Right atrium auricular region (tissue), 2 donors: ENCODE results near the gene VAV1. TPM values are rescaled to one million over a fixed set of nuclear protein-coding genes. Genes with fewer than 3 reads are reported as not detected.

Experiments
- DNase-seq: peaks from one replicate; pipeline ENCODE4 v3.0.0-alpha.2; 2019; ENCODE audit warnings: low spot score
- H3K27ac ChIP-seq, 2 donors: fragments of 200-600 bp; sonication (generic); 1 replicate in 1 of 2; 2 replicates in 1 of 2; pipeline ENCODE4 v1.5.1; 2016 to 2019
- H3K27me3 ChIP-seq, 2 donors: fragments of 200-600 bp; sonication (generic); one replicate each; pipeline versions ENCODE4 v1.5.1 to v1.6.0; 2017 to 2019
- H3K36me3 ChIP-seq: fragments of 200-600 bp; sonication (generic); one replicate; pipeline ENCODE4 v1.5.1; 2016
- H3K4me1 ChIP-seq, 2 donors: fragments of 200-600 bp; sonication (generic); one replicate each; pipeline versions ENCODE4 v1.5.1 to v1.6.0; 2017 to 2019
- H3K4me3 ChIP-seq, 2 donors: fragments of 200-600 bp; sonication (generic); 1 replicate in 1 of 2; 2 replicates in 1 of 2; pipeline ENCODE4 v1.5.1; 2017 to 2019; ENCODE audit warnings: mild to moderate bottlenecking in 1 of 2, moderate library complexity in 1 of 2
- H3K9me3 ChIP-seq, 2 donors: fragments of 200-600 bp; sonication (generic); one replicate each; pipeline ENCODE4 v1.5.1; 2019
- total RNA-seq, 2 donors: library from RNA; depleted of rRNA; stranded (reverse); fragments of >200 nt; gene quantifications; one replicate each; pipeline ENCODE4 v1.1.0, GENCODE V29; 2016
- TF ChIP-seq, protein P1 (sequence below), 2 donors: fragments of 200-600 bp; sonication (generic); IDR thresholded peaks; one replicate each; pipeline ENCODE4 v1.5.1; 2019; ENCODE audit warnings: antibody characterized with exemption in 2 of 2

The VAV1 gene
- total RNA-seq, 2 donors from 2014 or later = 0.52 to 1.4 TPM

DNA sequence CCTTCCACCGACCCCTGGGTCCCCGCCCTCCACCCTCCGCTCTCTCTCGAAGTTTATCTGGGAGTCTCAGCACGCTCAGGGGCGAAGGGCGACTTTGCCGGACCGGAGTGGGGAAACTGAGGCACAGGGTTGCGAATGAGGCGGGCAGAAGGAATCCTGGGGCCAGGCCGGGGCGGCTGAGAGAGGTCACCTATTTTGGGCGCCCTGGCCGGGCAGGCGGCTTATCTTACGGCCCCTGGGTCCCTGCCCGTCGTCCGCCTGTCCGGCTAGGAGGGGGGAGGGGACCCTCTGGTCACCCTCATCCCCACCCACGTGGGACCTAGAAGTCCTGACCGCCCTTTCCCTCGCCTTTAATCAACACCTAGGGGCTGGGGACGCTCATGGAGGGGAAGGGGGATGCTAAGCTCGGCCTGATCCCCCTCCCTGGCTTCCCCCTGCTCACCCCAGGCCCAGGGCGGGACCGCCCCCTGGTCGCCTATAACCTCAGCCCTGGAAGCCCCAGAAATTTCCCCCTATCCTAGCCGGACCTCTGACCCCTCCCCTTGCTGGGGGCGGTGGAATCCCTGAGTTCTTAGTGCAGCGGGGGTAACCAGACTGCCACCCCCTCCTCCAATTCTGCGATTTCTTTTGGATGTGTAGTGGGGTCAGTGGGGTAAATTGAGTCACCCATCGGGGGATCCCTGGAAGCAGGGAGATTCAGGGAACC lies 32.5 kb upstream of the VAV1 start:
- TF ChIP-seq, protein P1, sequence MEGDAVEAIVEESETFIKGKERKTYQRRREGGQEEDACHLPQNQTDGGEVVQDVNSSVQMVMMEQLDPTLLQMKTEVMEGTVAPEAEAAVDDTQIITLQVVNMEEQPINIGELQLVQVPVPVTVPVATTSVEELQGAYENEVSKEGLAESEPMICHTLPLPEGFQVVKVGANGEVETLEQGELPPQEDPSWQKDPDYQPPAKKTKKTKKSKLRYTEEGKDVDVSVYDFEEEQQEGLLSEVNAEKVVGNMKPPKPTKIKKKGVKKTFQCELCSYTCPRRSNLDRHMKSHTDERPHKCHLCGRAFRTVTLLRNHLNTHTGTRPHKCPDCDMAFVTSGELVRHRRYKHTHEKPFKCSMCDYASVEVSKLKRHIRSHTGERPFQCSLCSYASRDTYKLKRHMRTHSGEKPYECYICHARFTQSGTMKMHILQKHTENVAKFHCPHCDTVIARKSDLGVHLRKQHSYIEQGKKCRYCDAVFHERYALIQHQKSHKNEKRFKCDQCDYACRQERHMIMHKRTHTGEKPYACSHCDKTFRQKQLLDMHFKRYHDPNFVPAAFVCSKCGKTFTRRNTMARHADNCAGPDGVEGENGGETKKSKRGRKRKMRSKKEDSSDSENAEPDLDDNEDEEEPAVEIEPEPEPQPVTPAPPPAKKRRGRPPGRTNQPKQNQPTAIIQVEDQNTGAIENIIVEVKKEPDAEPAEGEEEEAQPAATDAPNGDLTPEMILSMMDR (IDR thresholded peaks at IDR 0.05) = no peak
- peaks cover 13% of the 10 kb centered on the region for H3K36me3 ChIP-seq

DNA sequence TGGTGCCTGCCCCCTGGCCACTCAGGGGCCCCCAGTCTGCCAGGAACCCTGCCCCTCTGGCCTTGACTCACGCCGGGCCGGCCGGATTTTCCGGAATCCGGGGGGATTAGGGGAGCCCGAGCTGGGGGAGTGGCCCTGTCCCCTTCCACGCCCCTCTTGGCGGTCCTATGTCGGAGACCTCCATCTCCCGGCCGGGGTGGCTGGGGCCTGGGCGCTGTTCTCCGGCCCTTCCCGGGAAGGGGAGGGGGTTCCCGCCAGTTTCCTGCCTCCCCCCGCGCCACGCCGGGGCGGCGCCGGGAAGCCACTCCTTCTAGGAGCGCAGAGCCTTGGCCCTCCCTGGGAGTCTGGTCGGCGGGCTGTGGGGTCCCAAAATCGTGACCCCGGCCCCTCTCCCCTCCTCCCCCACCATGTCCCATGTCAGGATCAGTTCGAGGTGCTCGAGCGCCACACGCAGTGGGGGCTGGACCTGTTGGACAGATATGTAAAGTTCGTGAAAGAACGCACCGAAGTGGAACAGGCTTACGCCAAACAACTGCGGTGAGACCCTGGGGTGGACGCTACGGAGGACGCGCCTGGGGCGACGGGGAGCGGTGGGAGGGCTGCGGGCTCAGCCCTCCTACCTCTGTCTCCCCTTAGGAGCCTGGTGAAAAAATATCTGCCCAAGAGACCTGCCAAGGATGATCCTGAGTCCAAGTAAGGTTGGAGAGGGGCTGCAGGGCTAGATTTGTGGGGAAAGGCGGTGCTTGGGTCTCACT lies 31.7 kb upstream of the VAV1 start:
- Histone ChIP-seq H3K27me3 (no peaks in the 10 kb centered on the region), H3K4me1 (peaks cover 0 to 77% of the 10 kb centered on the region in 2 donors), H3K36me3 (peaks cover 18% of the 10 kb centered on the region), H3K9me3 (no peaks in the 10 kb centered on the region), H3K27ac (peak overlapping the region; percentile 91 to 97), H3K4me3 (peak overlapping the region; percentile 94 to 95)
- TF ChIP-seq, protein P1 (IDR thresholded peaks at IDR 0.05) = no peak
- peak; percentile 68 for DNase-seq

More for the DNA sequence above, 32.5 kb upstream of the VAV1 start:
- peak overlapping the region; percentile 91 to 97 for H3K27ac ChIP-seq
- H3K9me3 ChIP-seq = no peaks in the 10 kb centered on the region
- peak overlapping the region; percentile 94 to 95 for H3K4me3 ChIP-seq
- H3K27me3 ChIP-seq = no peaks in the 10 kb centered on the region
- DNase-seq = no peak
- H3K4me1 ChIP-seq = peaks cover 0 to 74% of the 10 kb centered on the region in 2 donors

DNA sequence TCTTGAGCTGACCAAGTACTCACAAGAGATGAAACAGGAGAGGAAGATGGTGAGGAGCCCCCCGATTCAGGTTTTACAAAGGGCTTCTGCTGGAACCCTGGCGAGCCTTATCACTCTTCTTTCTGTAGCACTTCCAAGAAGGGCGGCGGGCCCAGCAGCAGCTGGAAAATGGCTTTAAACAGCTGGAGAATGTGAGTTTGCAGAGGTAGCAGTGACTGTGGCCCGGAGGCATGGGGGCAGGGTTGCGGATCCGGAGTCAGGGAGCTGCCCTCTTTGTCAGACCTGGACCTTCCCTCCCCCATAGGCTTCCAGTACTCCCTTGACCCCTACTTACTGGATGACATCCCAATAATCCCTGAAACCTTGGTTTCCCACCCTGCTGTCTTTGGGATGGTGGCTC lies 29.4 kb upstream of the VAV1 start:
- H3K4me1 ChIP-seq = peaks cover 0 to 71% of the 10 kb centered on the region in 2 donors
- H3K9me3 ChIP-seq = no peaks in the 10 kb centered on the region
- TF ChIP-seq, protein P1 (IDR thresholded peaks at IDR 0.05) = no peak
- peaks cover 41% of the 10 kb centered on the region for H3K36me3 ChIP-seq
- no peaks in the 10 kb centered on the region for H3K27me3 ChIP-seq
- H3K4me3 ChIP-seq = no peak overlapping the region
- H3K27ac ChIP-seq = peak overlapping the region; percentile 82 to 92
- DNase-seq = no peak

DNA sequence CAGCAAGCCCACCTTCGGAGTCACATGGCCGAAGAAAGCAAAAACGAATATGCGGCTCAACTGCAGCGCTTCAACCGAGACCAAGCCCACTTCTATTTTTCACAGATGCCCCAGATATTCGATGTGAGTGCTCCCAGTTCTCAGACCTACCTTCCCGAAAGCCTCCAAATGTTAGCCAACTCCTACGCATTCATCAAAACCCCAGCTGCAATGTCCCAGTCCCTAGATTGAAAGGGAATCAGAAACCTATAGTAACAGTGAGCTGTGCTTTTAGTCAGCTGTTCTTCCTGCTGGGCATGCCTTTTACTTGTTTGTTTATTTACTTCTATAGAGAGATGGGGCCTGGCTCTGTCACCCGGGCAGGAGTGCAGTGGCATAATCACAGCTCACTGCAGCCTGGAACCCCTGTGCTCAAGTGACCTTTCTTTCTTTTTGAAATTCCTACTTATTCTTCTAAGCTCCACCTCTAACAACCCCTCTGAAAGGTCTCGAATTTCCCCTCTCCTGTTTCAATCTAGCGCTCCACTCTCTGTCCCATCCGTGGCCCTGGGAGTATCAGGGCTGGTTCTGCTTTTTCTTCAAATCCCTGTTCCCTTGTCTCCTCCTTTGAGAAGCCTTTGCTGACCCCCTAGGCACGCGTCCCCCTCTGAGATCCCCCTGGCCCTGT lies 28.7 kb upstream of the VAV1 start:
- Histone ChIP-seq H3K4me3 (peak overlapping the region in 1 of 2 donors; percentile 29), H3K9me3 (no peaks in the 10 kb centered on the region), H3K36me3 (peaks cover 49% of the 10 kb centered on the region), H3K27ac (peak overlapping the region; percentile 82 to 92), H3K4me1 (peaks cover 0 to 67% of the 10 kb centered on the region in 2 donors), H3K27me3 (no peaks in the 10 kb centered on the region)
- TF ChIP-seq, protein P1 (IDR thresholded peaks at IDR 0.05) = no peak
- DNase-seq = no peak

DNA sequence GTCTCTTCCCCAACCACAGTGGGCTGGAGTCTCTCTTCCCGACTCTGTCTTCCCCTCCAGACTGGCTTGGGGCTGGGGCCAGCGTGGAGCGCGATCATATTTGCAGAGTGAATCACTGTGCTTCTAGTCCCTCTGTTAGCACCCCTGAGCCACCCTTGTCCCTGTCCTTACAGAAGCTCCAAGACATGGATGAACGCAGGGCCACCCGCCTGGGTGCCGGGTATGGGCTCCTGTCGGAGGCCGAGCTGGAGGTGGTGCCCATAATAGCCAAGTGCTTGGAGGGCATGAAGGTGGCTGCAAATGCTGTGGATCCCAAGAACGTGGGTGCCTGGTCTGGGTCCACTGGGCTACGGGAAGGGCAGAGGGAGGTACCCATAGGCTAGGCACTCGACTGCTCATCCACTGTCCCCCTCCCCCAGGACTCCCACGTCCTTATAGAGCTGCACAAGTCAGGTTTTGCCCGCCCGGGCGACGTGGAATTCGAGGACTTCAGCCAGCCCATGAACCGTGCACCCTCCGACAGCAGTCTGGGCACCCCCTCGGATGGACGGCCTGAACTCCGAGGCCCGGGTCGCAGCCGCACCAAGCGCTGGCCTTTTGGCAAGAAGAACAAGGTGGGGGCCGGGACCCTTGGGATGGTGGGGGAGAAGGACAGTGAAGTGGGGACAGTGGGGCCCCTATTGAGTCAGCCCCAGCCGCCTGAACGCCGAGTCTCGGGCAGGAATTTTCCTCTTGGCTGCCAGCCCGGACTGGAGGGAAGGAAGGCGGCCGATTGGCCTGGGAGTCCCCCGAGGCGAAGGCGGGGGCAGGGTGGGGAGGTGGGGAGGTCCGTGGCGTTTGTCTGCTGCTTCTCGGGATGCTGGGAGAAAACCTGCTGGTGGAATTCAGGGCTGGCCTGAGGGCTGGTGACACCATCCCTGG lies 27.9 kb upstream of the VAV1 start:
- Histone ChIP-seq H3K36me3 (peaks cover 57% of the 10 kb centered on the region), H3K9me3 (no peaks in the 10 kb centered on the region), H3K4me3 (peak overlapping the region in 1 of 2 donors; percentile 29), H3K27ac (peak overlapping the region; percentile 82 to 92), H3K27me3 (no peaks in the 10 kb centered on the region), H3K4me1 (peaks cover 0 to 63% of the 10 kb centered on the region in 2 donors)
- TF ChIP-seq, protein P1 (IDR thresholded peaks at IDR 0.05) = no peak
- peak; percentile 91 for DNase-seq
